Kidney (tissue), 14 donors: ENCODE measurements around the gene CCL13. TPM values are rescaled to one million over a fixed set of nuclear protein-coding genes. Genes with fewer than 3 reads are reported as not detected.

ENCODE experiments used
- DNase-seq, 5 donors: peaks; one replicate each; pipeline ENCODE4 v3.0.0-alpha.2; 2013 to 2020
- FAIRE-seq: peaks from 2 replicates; lab custom pipeline; 2012; peaks lifted over from hg19 to GRCh38; lab: Jason Lieb, UNC
- H3K27ac ChIP-seq, 2 donors: one replicate each; pipeline ENCODE4 v1.7.0; 2013; ENCODE audit warnings: low read depth in 2 of 2, low read length in 2 of 2, inconsistent platforms in 1 of 2
- H3K27me3 ChIP-seq: one replicate; pipeline ENCODE4 v1.7.1; 2013; ENCODE audit warnings: low read length, inconsistent platforms; ENCODE audit not compliant: control insufficient read depth, insufficient read depth
- H3K36me3 ChIP-seq, 3 donors: one replicate each; pipeline versions ENCODE4 v1.7.0 to v1.7.1; 2013; ENCODE audit warnings: low read length in 3 of 3, control low read depth in 1 of 3, inconsistent platforms in 1 of 3; ENCODE audit not compliant: insufficient read depth in 3 of 3, control insufficient read depth in 2 of 3
- H3K4me1 ChIP-seq, 3 donors: one replicate each; pipeline versions ENCODE4 v1.7.0 to v1.7.1; 2013; ENCODE audit warnings: low read length in 3 of 3, inconsistent platforms in 1 of 3, low read depth in 1 of 3; ENCODE audit not compliant: control insufficient read depth in 2 of 3, insufficient read depth in 2 of 3
- H3K4me3 ChIP-seq, 3 donors: one replicate each; pipeline versions ENCODE4 v1.7.0 to v1.8.1; 2013; ENCODE audit warnings: low read length in 3 of 3, control low read depth in 1 of 3, inconsistent platforms in 1 of 3
- H3K9ac ChIP-seq, 3 donors: one replicate each; pipeline versions ENCODE4 v1.7.0 to v1.7.1; 2013; ENCODE audit warnings: low read length in 3 of 3, control low read depth in 1 of 3, inconsistent platforms in 1 of 3
- H3K9me3 ChIP-seq, 3 donors: one replicate each; pipeline versions ENCODE4 v1.7.0 to v1.7.1; 2013; ENCODE audit warnings: low read length in 3 of 3, control low read depth in 1 of 3, inconsistent platforms in 1 of 3; ENCODE audit not compliant: control insufficient read depth in 2 of 3, insufficient read depth in 1 of 3
- CTCF ChIP-seq: IDR thresholded peaks from 3 replicates; pipeline ENCODE4 v1.5.1; 2012; ENCODE audit warnings: mild to moderate bottlenecking, moderate library complexity, borderline replicate concordance; ENCODE audit not compliant: insufficient read depth; ENCODE audit errors: extremely low read depth
- intact Hi-C: fragments of 100-400 bp; cut with DNase I; formaldehyde crosslinking; loops from one replicate; pipeline ENCODE4 v1.11.1; 2022
- polyA plus RNA-seq: library from polyadenylated mRNA; stranded (reverse); fragments of 350-450 nt; fragmentation: Illumina TruSeq; extraction: RNeasy Lipid Tissue Mini Kit (QIAGEN cat#74804); gene quantifications from one replicate; pipeline ENCODE4 v1.2.3, GENCODE V29; 2014; ENCODE audit warnings: low read depth, low replicate concordance; ENCODE audit not compliant: insufficient read depth
- total RNA-seq: library from RNA; stranded (reverse); fragmentation: NEBNext Ultra II Directional; extraction: Animal tissue kit (Norgen Biotek cat#: 25700); gene quantifications from one replicate; pipeline ENCODE4 v1.2.1, GENCODE V29; 2021
- donor health status: control.
- donor health status: control.
- donor health status: control.
- donor health status: control.
- donor health status: control.
- donor health status: DM: yes; HTN: yes; CAD: no.
- donor health status: Normal renal cell carcinoma (clear cell type).

The CCL13 gene
- total and polyA plus RNA-seq, 2 donors from 2014 or later: 1.1 TPM; not detected in 1

GRCh38 chr17:34368946-34369500 is 12.7 kb downstream of the CCL13 start:
- H3K4me3 ChIP-seq: no peak overlapping the region
- no peak for DNase-seq
- no peak overlapping the region for H3K9ac ChIP-seq
- H3K4me1 ChIP-seq: no peaks in the 10 kb centered on the region
- no peaks in the 10 kb centered on the region for H3K27me3 ChIP-seq
- H3K9me3 ChIP-seq: no peaks in the 10 kb centered on the region
- H3K36me3 ChIP-seq: no peaks in the 10 kb centered on the region
- no peak overlapping the region for H3K27ac ChIP-seq
- TF ChIP-seq CTCF: no peak
- FAIRE-seq: no peak
- intact Hi-C loops: no loop called here

- TF ChIP-seq CTCF: no peak
- FAIRE-seq: no peak
- Histone ChIP-seq H3K9ac (no peak overlapping the region), H3K27ac (no peak overlapping the region), H3K27me3 (no peaks in the 10 kb centered on the region), H3K4me3 (no peak overlapping the region), H3K36me3 (no peaks in the 10 kb centered on the region), H3K4me1 (no peaks in the 10 kb centered on the region), H3K9me3 (no peaks in the 10 kb centered on the region)
- DNase-seq: no peak
- intact Hi-C loops: no loop called here
These were observed 13.3 kb downstream of the CCL13 start for GRCh38 chr17:34369571-34369970.

DNA sequence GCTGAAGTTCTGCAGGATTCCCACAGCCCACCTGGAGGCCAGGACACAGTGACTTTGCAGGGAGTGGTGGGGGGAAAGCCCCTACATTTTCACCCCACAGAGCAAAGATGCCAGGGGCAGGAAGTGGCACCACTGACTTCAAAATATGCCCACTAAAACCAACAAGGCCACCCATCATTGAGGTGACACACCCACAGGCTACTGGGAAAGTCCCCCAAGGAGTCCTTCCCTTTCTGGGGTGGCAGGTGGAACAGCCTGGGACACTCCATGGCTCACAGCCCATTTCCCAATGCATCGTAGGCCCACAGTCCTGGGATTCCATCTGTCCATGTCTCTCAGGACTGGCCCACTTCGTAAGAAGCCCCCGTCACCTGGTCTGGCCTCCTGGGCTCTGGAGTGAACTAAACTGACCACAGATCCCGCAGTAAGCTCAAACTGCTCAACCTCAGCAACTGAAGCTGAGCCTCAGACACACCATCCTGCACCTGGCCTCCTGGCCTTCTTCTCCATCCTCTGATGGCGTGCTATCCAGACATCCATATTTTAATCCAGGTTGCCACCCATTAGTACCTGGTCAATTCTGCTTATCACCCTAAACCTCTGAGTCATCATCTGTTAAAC is 14.2 kb downstream of the CCL13 start:
- no peak for TF ChIP-seq CTCF
- no peaks in the 10 kb centered on the region for H3K27me3 ChIP-seq
- FAIRE-seq (no peak), DNase-seq (no peak)
- no peak overlapping the region for H3K9ac ChIP-seq
- H3K36me3 ChIP-seq: no peaks in the 10 kb centered on the region
- H3K27ac ChIP-seq: no peak overlapping the region
- H3K4me3 ChIP-seq: no peak overlapping the region
- no peaks in the 10 kb centered on the region for H3K9me3 ChIP-seq
- intact Hi-C loops: no loop called here
- no peaks in the 10 kb centered on the region for H3K4me1 ChIP-seq
